PC-9 (cell line): ENCODE results near the gene JPH2. TPM values are rescaled to one million over a fixed set of nuclear protein-coding genes. Genes with fewer than 3 reads are reported as not detected.

Experiments used
- BruUV-seq: library from RNA; stranded (reverse); fragments of 400-500 nt; replicated peaks from 2 replicates; lab custom pipeline; 2021; lab: Mats Ljungman, UMichigan
- CTCF ChIA-PET: fragments of 300-600 bp; sonication (Branson Sonifier 250); formaldehyde crosslinking; loops from one replicate; lab custom pipeline; 2022; ENCODE audit warnings: antibody characterized with exemption; lab: Charles Lee
- POLR2A ChIA-PET: fragments of 300-600 bp; sonication (Branson Sonifier 250); formaldehyde crosslinking; loops from one replicate; lab custom pipeline; 2022; ENCODE audit warnings: antibody characterized with exemption; ENCODE audit not compliant: unreplicated experiment; lab: Charles Lee
- DNase-seq, 2 experiments: peaks; one replicate each; pipeline versions ENCODE4 v3.0.0 to v3.0.0-alpha.2; 2015 to 2022; ENCODE audit warnings: mixed read lengths in 1 of 2
- H2AFZ ChIP-seq: fragments of 200-600 bp; sonication (generic); 2 replicates; pipeline ENCODE4 v1.8.1; 2017; ENCODE audit warnings: antibody characterized with exemption
- H3F3A ChIP-seq: fragments of 200-600 bp; sonication (generic); 2 replicates; pipeline ENCODE4 v1.8.1; 2017; ENCODE audit warnings: antibody characterized with exemption, mild to moderate bottlenecking, low read depth; ENCODE audit not compliant: insufficient read depth
- H3K27ac ChIP-seq: fragments of 200-600 bp; sonication (generic); 2 replicates; pipeline ENCODE4 v1.6.1; 2016; ENCODE audit warnings: mixed run types
- H3K27me3 ChIP-seq: fragments of 200-600 bp; sonication (generic); 2 replicates; pipeline ENCODE4 v1.6.1; 2016; ENCODE audit warnings: low read depth, mixed run types; ENCODE audit not compliant: insufficient read depth
- H3K36me3 ChIP-seq: fragments of 200-600 bp; sonication (generic); 2 replicates; pipeline ENCODE4 v1.6.1; 2016; ENCODE audit warnings: low read depth, mixed run types
- H3K4me1 ChIP-seq: fragments of 200-600 bp; sonication (generic); replicated peaks from 2 replicates; pipeline ENCODE4 v1.6.1; 2016; ENCODE audit warnings: mixed run types; ENCODE audit not compliant: insufficient read depth
- H3K4me2 ChIP-seq: fragments of 200-600 bp; sonication (generic); 2 replicates; pipeline ENCODE4 v1.6.1; 2017; ENCODE audit warnings: mixed run types
- H3K4me3 ChIP-seq: fragments of 200-600 bp; sonication (generic); 2 replicates; pipeline ENCODE4 v1.6.1; 2016; ENCODE audit warnings: mixed run types
- H3K79me2 ChIP-seq: fragments of 200-600 bp; sonication (generic); 2 replicates; pipeline ENCODE4 v1.6.1; 2017; ENCODE audit warnings: low read depth, mixed run types
- H3K9me2 ChIP-seq: fragments of 200-600 bp; sonication (generic); 2 replicates; pipeline ENCODE4 v1.8.1; 2017; ENCODE audit warnings: mild to moderate bottlenecking; ENCODE audit not compliant: insufficient read depth
- H3K9me3 ChIP-seq: fragments of 200-600 bp; sonication (generic); 2 replicates; pipeline ENCODE4 v1.8.1; 2016; ENCODE audit warnings: low read depth; ENCODE audit not compliant: insufficient read depth
- H4K20me1 ChIP-seq: fragments of 200-600 bp; sonication (generic); 2 replicates; pipeline ENCODE4 v1.8.1; 2017; ENCODE audit not compliant: insufficient read depth
- CTCF ChIP-seq: fragments of 200-600 bp; sonication (generic); conservative IDR thresholded peaks from 2 replicates; pipeline ENCODE4 v1.6.1; 2017; ENCODE audit warnings: mixed run types, antibody characterized with exemption, mild to moderate bottlenecking, moderate library complexity
- EZH2 ChIP-seq: fragments of 200-600 bp; sonication (generic); IDR thresholded peaks from 2 replicates; pipeline ENCODE4 v1.8.0; 2017; ENCODE audit warnings: antibody characterized with exemption, low read depth
- intact Hi-C: fragments of 100-400 bp; cut with micrococcal nuclease; formaldehyde crosslinking; loops from one replicate; pipeline ENCODE4 v1.10.0; 2022; ENCODE audit not compliant: unreplicated experiment
- total RNA-seq: library from RNA; stranded (reverse); gene quantifications from 2 replicates; pipeline ENCODE4 v1.2.3, GENCODE V29; 2021

The JPH2 gene
- total RNA-seq, 1 experiment from 2014 or later: 41.1 TPM

GRCh38 chr20:44080064-44080463, 106.9 kb downstream of the JPH2 start:
- H3K9me3 ChIP-seq: no peaks in the 10 kb centered on the region
- H3K36me3 ChIP-seq: no peaks in the 10 kb centered on the region
- ChIA-PET CTCF (interaction anchor here (0.6 to 1.6 kb wide), 13 partner anchors 24 to 631 kb away, joined by 3 to 12 read pairs (median 4); no protein-coding TSS in a partner anchor), POLR2A (no interaction called here)
- TF ChIP-seq EZH2: no peak
- TF ChIP-seq CTCF: no peak
- H3K27ac ChIP-seq: no peak overlapping the region
- H4K20me1 ChIP-seq: no peaks in the 10 kb centered on the region
- BruUV-seq: no TSS peak
- no peak overlapping the region for H2AFZ ChIP-seq
- intact Hi-C loops: loop anchor here (1.0 to 5.0 kb wide), 7 partner anchors 138 to 631 kb away; no protein-coding TSS in a partner anchor
- no peak for DNase-seq
- peaks cover 17% of the 10 kb centered on the region; the same call in 1 of the 2 replicates for H3F3A ChIP-seq
- H3K9me2 ChIP-seq: no peaks in the 10 kb centered on the region
- H3K4me1 ChIP-seq: peaks cover 17% of the 10 kb centered on the region
- no peak overlapping the region for H3K4me3 ChIP-seq
- no peaks in the 10 kb centered on the region for H3K27me3 ChIP-seq
- no peak overlapping the region for H3K4me2 ChIP-seq
- H3K79me2 ChIP-seq: no peaks in the 10 kb centered on the region

GRCh38 chr20:44079291-44079690, 107.7 kb downstream of the JPH2 start:
- DNase-seq: no peak
- intact Hi-C loops: no loop called here
- TF ChIP-seq CTCF (no peak), EZH2 (no peak)
- ChIA-PET POLR2A (interaction anchor here (0.7 kb wide), 1 partner anchor 115 kb away, joined by 6 read pairs; no protein-coding TSS in a partner anchor), CTCF (interaction anchor here (1.0 kb wide), 1 partner anchor 329 kb away, joined by 4 read pairs; no protein-coding TSS in a partner anchor)
- Histone ChIP-seq H3K36me3 (no peaks in the 10 kb centered on the region), H3K27me3 (no peaks in the 10 kb centered on the region), H3K9me2 (no peaks in the 10 kb centered on the region), H3K4me1 (peaks cover 22% of the 10 kb centered on the region), H3K79me2 (no peaks in the 10 kb centered on the region), H3F3A (peaks cover 25% of the 10 kb centered on the region; the same call in 1 of the 2 replicates), H3K9me3 (no peaks in the 10 kb centered on the region), H4K20me1 (no peaks in the 10 kb centered on the region), H3K27ac (no peak overlapping the region), H3K4me3 (no peak overlapping the region), H2AFZ (no peak overlapping the region), H3K4me2 (no peak overlapping the region)
- no TSS peak for BruUV-seq

- BruUV-seq: no TSS peak
- TF ChIP-seq CTCF: no peak
- no peak for TF ChIP-seq EZH2
These were observed 111.1 kb downstream of the JPH2 start for GRCh38 chr20:44075950-44076232.

More at GRCh38 chr20:44075950-44076232, 111.1 kb downstream of the JPH2 start:
- H4K20me1 ChIP-seq: no peaks in the 10 kb centered on the region
- H3K4me1 ChIP-seq: peaks cover 10% of the 10 kb centered on the region
- no peak overlapping the region for H2AFZ ChIP-seq
- peaks cover 21% of the 10 kb centered on the region for H3F3A ChIP-seq
- H3K9me3 ChIP-seq: no peaks in the 10 kb centered on the region
- ChIA-PET POLR2A (no interaction called here), CTCF (interaction anchor here (0.6 kb wide), 1 partner anchor 255 kb away, joined by 5 read pairs; no protein-coding TSS in a partner anchor)
- no peak overlapping the region for H3K4me2 ChIP-seq
- H3K27ac ChIP-seq: no peak overlapping the region
- H3K79me2 ChIP-seq: no peaks in the 10 kb centered on the region
- intact Hi-C loops: no loop called here
- H3K9me2 ChIP-seq: no peaks in the 10 kb centered on the region
- DNase-seq: no peak
- H3K4me3 ChIP-seq: no peak overlapping the region
- H3K36me3 ChIP-seq: no peaks in the 10 kb centered on the region
- no peaks in the 10 kb centered on the region for H3K27me3 ChIP-seq
